HL-60 (cell line): Measurements from ENCODE around the gene SNX25.

Source experiments
- CTCF ChIP-seq: IDR thresholded peaks from one replicate; pipeline ENCODE4 v1.5.1; 2011; ENCODE audit warnings: low read length, control low read depth, inconsistent platforms; ENCODE audit not compliant: insufficient read depth
- POLR2AphosphoS5 ChIP-seq: IDR thresholded peaks from 2 replicates; pipeline ENCODE4 v1.6.1; 2012; ENCODE audit warnings: low read depth
- REST ChIP-seq: IDR thresholded peaks from 2 replicates; pipeline ENCODE4 v1.6.1; 2012; ENCODE audit warnings: low read depth; ENCODE audit not compliant: insufficient replicate concordance

GRCh38 chr4:185244763-185245162 is 35.4 kb downstream of the SNX25 start:
- no peak for TF ChIP-seq CTCF
- no peak for TF ChIP-seq POLR2AphosphoS5
- TF ChIP-seq REST = no peak
